ENCODE measurements around the gene LRRK1.

The LRRK1 gene

GRCh38 chr15:100918690-100919480, at the start of gene LRRK1:
LRRK1 (plus strand) TSS chr15:100919357; CDS start chr15:100924633, 5,276 bp downstream.
- DNase-seq (ENCODE audit: low read depth), result no peak

GRCh38 chr15:100873029-100873677, 46.0 kb upstream of the LRRK1 start:
- no peak for DNase-seq (ENCODE audit: low read depth)

- DNase-seq (ENCODE audit: low read depth), result no peak
Observed at GRCh38 chr15:100875495-100875894, 43.7 kb upstream of the LRRK1 start.

- no peak for DNase-seq (ENCODE audit: low read depth)
Observed at GRCh38 chr15:100875976-100876375, 43.2 kb upstream of the LRRK1 start.

GRCh38 chr15:100877551-100877950, 41.6 kb upstream of the LRRK1 start:
- DNase-seq (ENCODE audit: low read depth), result no peak

DNA sequence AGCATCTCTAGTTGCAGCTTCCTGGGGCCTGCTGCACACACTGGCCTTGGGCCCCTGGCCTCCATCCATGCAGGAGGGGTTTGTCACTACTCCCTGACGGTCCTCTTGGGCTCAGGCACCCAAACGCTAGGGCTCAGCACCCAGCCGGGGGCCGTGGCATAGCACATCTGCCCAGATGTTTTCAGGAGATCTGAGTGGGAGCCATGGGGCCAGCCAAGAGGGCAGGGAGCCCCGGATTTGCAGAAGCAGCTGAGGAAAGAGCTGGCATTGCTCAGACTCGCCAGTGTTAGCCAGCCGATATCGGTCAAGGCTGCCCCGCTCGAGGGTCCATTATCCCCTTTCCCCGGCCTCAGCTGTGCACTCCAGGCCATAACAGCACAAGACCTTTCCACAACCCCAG, 41.0 kb upstream of the LRRK1 start:
- DNase-seq (ENCODE audit: low read depth), result no peak

DNA sequence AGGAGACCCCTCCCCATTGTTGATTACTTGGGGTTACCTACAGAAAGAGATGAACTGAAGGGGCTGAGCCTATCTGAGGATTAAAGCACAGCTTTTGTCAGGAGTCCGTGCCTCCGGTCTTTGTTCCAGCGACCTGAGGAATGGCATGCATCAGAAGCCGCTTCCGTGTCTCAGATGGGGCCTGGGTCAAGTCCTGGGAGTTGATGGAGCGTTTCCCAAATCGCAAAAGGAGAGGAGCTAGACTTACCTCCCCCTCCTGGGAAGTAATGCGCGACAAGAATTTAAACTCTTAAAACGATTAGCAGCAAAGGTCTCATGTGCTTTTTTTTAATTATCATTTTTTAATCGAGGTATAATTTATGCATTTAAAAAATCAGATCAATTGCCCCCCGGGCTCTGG, 40.5 kb upstream of the LRRK1 start:
- DNase-seq (ENCODE audit: low read depth), result no peak

DNA sequence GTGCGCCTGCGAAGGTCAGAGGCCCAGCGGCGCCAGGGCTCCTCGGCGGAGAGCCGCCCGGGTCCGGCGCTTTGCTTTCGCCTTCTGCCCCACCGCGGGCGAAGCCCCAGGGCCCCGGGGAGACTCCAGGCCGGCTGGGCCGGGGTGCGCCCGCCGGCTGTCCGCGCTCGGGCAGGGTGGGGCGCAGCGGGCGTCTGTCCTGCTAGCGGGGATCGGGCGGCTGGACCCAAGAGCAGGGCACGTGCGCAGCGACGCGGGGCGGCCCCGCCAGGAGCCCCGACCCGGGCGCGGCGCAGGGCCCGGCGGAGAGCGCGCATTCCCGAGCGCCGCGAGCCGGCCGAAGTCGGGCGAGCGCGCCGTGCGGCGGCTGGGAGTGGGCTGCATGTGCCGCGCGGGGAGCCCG, 40.1 kb upstream of the LRRK1 start:
- no peak for DNase-seq (ENCODE audit: low read depth)

- no peak for DNase-seq (ENCODE audit: low read depth)
Observed at GRCh38 chr15:100879464-100880138, 39.6 kb upstream of the LRRK1 start, which contains the start of gene ALDH1A3. ALDH1A3 (plus strand) TSS chr15:100879831; CDS start chr15:100879908, 77 bp downstream.

DNA sequence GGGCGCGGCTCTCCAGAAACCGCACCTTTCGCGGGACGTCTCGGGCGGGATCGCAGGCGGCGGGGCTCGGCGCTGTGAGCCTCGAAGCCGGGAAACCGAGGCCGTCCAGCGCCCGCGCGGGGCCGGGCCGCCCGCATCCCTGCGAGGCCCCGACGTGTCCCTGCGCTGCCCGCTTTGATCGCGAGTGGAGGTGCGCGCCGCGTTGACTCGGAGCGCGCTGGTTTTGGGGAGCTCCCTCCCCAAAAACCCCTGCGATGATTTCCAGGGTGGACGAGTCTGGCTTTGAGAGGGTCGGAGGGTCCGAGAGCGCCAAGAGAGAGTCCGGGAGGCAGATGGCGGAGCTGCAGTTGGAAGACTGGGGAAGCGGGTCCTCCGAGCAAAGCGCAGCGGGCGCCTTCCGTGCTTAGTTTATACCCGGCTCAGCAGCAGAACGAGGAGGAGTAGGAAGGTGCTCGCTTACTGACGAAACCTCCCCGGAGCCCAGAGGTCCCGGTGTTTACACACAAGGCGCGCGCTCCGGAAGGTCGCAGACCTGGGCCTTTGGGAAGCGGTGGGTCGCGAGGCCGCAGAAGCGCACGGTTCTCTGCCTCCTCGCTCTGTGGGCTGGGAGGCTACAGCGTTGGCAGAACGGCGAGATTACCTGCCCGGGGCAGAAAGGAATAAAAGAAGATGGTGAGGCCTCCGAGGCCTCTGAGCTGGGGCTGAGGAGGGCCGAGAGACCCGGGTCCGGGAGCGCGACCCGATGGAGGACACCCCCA, 38.8 kb upstream of the LRRK1 start:
- no peak for DNase-seq (ENCODE audit: low read depth)

DNA sequence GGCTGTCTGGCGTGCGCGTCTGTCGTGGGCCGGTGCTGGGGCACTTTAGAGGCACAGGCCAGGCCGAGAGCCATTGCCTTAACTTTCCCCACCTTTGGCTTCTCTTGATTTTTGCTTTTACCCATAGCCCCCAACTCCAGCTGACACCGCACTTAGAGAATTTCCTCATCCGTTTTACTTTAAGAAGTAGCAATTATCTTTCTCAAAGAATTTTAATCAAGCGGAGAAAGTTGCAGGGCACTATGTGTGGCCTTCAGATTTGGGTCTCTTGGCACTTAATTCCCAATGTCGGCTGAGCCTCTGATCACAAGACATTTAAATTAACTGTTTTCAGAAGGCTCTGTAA, 38.3 kb upstream of the LRRK1 start:
- no peak for DNase-seq (ENCODE audit: low read depth)

- DNase-seq (ENCODE audit: low read depth), result no peak
Observed at GRCh38 chr15:100881573-100882336, 37.4 kb upstream of the LRRK1 start.

- no peak for DNase-seq (ENCODE audit: low read depth)
Observed at GRCh38 chr15:100885116-100885515, 34.0 kb upstream of the LRRK1 start.

DNA sequence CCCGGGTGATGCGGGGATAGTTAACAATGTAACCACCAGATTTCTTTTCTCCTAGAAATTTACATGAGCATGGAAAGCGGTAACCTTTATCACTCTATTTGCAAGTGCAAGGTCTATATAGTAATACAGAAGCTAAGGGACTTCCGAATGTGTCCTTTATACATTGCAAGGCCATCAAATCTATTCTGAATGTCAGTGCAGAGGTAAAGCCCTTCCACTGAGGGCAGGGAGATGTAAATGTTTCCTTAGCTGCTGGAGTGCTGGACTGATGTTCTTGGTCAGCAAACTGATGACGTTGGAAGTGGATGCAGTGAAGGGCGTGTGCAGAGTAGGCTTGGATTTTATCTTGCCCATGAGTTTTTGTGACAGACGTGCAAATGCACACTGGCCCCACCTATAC, 33.3 kb upstream of the LRRK1 start:
- DNase-seq (ENCODE audit: low read depth), result no peak

GRCh38 chr15:100887211-100887913, 31.8 kb upstream of the LRRK1 start:
- no peak for DNase-seq (ENCODE audit: low read depth)

- DNase-seq (ENCODE audit: low read depth), result no peak
Observed at GRCh38 chr15:100889385-100890050, 29.6 kb upstream of the LRRK1 start.

DNA sequence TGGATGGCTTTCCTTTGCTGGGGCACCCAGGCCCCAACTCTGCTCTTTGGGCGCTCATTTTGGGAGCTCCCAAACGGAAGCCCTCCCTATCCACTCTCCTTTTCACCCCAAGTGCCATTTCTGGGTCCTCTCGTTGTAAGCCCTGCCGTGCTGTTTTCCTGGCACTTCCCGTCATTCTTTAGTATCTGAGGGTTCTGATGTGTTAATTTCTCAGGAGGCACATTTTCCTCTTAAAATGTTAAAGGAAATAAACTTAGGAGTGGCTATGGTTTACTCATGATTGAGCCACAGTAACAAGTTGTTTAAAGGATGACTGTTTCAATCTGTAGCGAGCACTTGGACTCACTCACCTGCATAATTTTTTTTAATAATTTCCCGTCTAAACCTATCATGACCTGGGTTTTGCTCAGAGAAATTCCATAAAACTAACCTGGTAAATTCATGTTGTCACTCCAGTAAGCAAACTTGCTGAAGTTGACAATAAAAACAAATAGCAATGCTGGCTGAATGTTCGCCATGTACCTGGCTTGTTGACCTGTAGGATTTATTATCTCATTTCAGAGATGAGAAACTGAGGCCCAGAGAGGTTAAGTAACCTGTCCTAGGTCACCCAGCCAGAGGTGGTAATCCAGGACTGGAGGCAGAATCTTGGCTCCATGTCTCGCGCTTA, 29.0 kb upstream of the LRRK1 start:
- no peak for DNase-seq (ENCODE audit: low read depth)

DNA sequence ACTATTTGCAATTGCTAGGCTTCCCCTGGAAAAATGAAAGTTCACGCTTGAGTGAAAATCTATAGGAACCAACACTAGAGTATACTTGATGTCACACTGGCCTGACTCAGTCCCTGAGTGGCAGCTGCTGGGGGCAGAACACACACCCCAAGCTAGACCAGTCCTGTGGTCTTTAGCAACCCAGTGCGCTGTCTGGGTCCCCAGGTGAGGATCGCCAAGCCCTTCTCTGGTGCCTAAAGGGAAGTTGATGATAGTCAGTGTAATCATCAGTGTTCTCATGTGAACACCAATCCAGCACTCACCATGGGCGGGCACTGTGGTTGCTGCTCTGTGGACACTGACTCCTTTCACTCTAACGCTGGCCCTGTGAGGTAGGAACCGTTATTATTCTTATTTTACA, 28.3 kb upstream of the LRRK1 start:
- DNase-seq (ENCODE audit: low read depth), result no peak

- DNase-seq (ENCODE audit: low read depth), result no peak
Observed at GRCh38 chr15:100891307-100892012, 27.7 kb upstream of the LRRK1 start.

All from activated T-helper 1 cell treated with Interleukin-2 at 50 U/mL for 16 hours (primary cell).